Germinal center (tissue), 1 donor: ENCODE data around the gene ITGAD.
"Not testable (repeated sequence)": the region's sequence is repeated elsewhere in the genome, so short reads cannot be mapped to it uniquely, and the experiment has no call there.

Experiments used
- DNase-seq: peaks from one replicate; pipeline ENCODE4 v3.0.0; 2012; ENCODE audit warnings: mixed read lengths, low spot score

The ITGAD gene

DNA sequence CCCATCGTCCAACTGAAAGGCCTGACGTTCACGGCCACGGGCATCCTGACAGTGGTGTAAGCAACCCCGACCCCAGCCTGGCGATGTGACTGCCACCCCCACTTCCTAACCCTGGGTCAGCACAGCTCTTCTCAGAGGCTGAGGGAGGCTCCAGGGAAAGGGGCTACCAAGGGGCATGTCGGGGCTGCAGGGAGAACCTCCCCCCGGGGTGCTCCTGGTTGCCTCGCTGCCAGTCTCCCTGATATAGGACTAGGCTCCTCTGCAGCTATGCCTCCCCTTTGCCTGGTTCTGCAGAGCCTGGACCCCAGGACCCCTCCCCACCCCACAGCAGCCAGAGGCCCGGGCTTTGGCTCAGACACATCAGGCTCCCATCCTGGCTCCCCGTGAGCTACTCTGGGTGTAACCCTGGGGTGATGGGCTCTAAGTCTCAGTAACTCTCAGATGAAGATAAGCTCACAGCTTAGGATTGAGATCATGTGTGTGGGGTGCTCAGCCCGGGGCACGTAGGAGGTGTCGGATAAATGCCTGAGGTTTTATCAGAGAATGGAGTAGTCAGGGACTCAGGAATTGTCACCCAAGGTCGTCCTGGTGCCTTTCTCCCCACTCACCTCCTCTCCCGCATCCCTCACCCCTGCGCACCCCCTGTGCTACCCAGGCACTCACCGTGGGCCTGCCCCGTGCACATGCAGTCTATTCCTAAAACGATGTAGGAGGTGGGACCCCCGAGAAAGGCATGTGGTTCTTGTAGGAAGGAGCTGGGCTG is 10.6 kb downstream of the ITGAD start:
- DNase-seq, result no peak

DNA sequence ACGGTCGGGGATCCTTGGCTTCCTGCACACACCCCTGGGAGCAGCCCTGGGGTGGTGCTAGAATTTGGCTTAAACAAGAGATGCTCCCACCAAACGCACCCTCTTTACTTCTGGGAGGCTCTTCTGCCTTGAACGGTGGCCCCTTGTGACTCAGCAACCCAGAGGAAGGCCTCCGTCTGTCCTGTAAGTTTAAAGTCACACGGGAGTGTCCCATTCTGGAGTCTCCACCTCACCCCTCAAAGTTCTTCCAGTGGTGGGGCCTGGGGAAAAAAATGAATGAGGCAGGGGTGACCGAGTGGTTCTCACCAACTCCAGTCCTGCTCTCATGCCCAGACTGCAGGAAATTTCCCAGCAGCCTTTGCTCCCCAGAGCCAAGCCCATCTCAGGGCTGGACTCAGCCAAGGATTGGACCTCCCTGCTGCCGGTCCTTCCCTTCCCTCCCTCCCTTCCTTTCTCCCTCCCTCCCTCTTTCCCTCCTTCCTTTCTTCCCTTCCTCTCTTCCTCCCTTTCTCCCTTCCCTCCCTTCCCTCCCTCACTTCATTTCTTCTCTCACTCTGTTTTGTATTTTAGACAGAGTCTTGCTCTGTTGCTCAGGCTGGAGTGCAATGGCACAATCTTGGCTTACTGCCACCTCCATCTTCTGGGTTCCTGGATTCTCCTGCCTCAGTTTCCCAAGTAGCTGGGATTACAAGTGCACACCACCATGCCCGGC is 11.4 kb downstream of the ITGAD start:
- DNase-seq, result no peak

- DNase-seq, result no peak
Measured at GRCh38 chr16:31407406-31407805, 14.3 kb downstream of the ITGAD start.

DNA sequence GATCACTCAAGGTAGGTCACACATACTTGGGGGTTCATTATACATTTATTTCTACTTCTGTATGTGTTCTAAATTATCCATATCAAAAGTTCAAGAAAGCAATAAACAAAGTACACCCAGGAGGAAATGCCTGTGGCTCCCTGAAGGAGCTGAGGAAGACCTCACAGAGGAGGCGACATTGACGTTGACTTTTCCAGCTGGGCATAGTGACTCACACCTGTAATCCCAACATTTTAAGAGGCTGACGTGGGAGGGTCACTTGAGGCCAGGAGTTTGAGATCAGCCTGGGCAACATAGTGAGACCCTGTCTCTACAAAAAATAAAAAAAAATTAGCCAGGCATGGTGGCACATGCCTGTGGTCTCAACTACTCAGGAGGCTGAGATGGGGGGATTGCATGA is 16.3 kb downstream of the ITGAD start:
- no peak for DNase-seq

DNA sequence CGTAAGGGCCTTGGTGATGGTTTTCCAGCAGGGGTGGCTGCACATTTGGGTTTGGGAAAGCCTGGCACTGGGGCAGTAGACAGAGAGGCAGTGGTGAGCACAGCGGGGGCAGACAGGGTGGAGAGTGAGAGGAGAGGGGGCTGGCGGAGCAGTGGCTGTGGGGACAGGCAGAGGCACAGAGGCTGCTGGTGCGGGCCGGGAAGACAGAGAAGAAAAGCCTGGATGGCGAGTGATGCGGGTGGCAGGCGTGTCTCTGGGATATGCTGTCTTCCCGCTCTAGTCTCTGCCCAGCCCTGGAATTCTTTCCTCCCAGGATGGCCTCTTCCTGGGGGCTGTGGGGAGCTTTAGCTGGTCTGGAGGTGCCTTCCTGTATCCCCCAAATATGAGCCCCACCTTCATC is 16.9 kb downstream of the ITGAD start:
- no peak for DNase-seq

- no peak for DNase-seq
Measured at GRCh38 chr16:31411024-31411844, 18.1 kb downstream of the ITGAD start.

GRCh38 chr16:31412750-31413149 is 19.6 kb downstream of the ITGAD start:
- DNase-seq, result no peak

DNA sequence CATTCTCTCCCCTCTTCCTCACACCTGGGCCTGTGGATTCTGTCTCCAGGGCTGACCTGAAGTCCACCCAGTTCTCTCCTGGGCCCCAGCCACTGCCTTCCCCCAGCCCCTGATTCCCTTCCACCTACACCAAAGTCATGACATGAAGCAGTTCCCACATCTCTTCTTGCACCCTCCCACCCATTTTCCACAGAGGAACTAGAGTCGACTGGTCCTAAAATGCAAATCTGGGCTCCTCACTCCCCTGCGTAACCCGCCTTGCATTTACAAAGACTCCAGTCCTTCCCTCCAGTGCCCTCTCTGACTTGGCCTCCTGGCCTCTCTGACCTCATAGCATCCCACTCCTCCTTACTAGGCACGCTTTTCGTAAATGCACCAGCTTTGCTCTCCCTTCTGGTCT is 20.2 kb downstream of the ITGAD start:
- DNase-seq, result no peak

DNA sequence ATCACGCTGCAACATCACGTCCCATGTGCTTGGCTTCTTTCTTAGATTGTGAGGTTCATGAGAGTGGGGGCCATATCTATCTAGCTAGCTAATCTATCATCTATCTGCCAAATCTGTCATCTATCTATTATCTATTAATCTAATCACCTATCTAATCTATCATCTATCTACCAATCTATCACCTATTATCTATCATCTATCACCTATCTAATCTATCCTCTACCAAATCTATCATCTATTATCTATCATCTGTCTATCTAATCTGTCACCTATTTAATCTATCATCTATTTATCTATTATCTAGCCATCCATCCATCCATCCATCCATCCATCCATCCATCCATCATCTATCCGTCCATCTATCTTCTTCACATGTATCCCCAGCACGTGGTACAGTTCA is 20.8 kb downstream of the ITGAD start:
- DNase-seq, result no peak

DNA sequence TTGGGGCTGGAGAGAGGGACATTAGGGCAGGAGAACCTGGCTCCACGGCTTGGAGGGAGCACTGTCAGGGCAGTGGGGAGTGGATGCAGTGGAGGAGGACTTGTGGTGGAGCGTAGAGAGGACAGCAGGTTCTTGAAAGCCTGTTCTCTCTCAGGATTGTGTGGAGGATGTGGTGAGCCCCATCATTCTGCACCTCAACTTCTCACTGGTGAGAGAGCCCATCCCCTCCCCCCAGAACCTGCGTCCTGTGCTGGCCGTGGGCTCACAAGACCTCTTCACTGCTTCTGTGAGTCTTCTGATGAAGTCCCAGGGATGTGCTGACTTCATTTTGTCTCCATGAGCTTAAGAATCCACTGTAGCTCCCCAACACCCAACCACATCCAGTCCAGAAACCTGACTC is 21.6 kb downstream of the ITGAD start:
- DNase-seq, result no peak

GRCh38 chr16:31416371-31416770 is 23.2 kb downstream of the ITGAD start:
- DNase-seq, result no peak

GRCh38 chr16:31417036-31417435 is 23.9 kb downstream of the ITGAD start:
- not testable (repeated sequence) for DNase-seq

DNA sequence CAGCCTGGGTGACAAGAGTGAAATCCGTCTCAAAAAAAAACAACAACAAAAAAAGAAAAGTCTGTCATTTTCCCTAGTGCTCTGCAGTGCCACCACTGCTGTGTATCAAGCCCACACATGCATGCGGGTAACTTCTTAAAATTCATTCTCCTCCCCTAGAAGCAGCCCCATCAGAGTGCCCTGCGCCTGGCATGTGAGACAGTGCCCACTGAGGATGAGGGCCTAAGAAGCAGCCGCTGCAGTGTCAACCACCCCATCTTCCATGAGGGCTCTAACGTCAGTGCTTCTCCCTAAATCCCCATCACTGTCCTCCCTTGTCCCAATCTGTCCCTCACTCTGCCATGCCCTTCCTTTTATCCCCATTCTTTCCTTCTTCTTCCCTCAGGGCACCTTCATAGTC is 24.8 kb downstream of the ITGAD start:
- no peak for DNase-seq

DNA sequence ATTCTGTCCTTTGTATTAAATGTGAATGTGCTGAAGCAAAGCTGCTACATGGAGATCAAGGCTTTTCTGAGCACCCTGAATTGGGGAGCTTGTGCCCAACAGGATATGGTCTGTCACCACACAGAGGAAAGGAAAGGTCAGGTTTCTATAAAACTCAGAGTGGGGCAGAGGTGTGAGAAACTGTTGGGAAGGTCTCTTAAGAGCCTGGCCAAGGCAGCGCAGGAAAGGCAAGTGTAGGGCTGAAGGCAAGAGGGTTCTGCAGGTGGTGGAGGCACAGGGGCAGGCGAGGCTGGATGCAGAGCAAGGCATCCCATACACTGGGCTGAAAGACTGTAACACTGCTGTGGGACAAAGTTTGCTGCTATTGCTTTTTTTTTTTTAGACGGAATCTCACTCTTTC is 26.9 kb downstream of the ITGAD start:
- no peak for DNase-seq

GRCh38 chr16:31421587-31421986 is 28.5 kb downstream of the ITGAD start:
- no peak for DNase-seq

GRCh38 chr16:31423241-31423640 is 30.1 kb downstream of the ITGAD start:
- no peak for DNase-seq

DNA sequence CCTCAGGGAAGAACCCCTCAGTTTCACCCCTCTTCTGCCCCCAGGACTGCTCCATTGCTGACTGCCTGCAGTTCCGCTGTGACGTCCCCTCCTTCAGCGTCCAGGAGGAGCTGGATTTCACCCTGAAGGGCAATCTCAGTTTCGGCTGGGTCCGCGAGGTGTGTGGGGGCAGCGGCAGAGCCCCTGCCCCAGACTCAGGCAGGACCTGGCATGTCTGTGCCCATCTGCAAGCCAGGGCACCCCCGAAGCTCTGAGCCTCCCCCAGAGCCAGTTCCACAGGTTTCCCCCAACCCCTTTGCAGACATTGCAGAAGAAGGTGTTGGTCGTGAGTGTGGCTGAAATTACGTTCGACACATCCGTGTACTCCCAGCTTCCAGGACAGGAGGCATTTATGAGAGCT is 30.7 kb downstream of the ITGAD start:
- DNase-seq, result no peak

- peak; percentile 64 for DNase-seq
Measured at GRCh38 chr16:31427441-31428278, 34.5 kb downstream of the ITGAD start.

- DNase-seq, result no peak
Measured at GRCh38 chr16:31428279-31428597, 35.1 kb downstream of the ITGAD start, which contains the start of gene COX6A2. COX6A2 (minus strand) TSS chr16:31428360; CDS start chr16:31428325, 35 bp downstream.

- no peak for DNase-seq
Measured at GRCh38 chr16:31428638-31429247, 35.6 kb downstream of the ITGAD start.

DNA sequence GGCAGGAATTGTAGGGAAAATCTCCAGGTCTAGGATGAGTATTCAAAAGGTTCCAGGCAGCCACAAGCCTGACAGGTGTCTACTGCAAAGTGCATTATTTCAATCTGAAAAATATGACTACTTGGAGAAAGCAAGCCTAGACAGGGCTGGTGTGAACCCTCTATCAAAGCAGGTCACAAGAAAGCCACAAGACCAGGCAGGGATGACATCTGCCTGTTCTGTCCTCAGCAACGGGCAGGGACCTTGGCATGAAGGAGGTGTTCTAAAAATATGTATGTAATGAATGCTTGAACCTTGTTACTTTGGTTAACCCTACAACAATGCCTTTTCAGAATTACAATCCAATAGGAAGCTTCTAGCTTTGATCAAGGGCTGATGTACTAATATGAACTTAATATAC is 36.2 kb downstream of the ITGAD start:
- no peak for DNase-seq

DNA sequence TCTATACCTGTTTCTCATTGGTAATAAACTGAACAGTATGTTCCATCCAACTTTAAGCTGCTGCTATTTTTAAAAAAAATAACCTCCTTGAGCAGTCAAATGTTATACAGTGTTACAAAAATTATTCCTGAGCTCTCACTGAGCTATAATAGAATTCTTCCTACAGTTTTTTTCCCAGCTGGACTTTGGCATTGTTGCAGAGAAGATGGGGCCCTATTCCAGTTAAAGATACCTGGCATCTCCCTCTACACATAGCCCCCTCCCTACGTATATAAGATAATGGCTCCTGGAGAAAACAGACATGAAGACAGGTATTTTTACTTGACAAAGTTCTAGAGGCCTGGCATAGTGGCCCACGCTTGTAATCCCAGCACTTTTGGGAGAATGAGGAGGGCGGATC is 36.7 kb downstream of the ITGAD start:
- DNase-seq, result no peak
